CD4-positive, alpha-beta T cell (primary cell): ENCODE measurements around the gene SPINK6. TPM values are rescaled to one million over a fixed set of nuclear protein-coding genes. Genes with fewer than 3 reads are reported as not detected.

Experiments
- ATAC-seq: fragments of 200-7000 bp; cut with Tn5 transposase; one replicate; pipeline ENCODE4 v1.10.0; 2022; ENCODE audit warnings: mild to moderate bottlenecking; ENCODE audit not compliant: poor library complexity
- CTCF ChIA-PET: fragments of 350-600 bp; sonication (Branson Sonifier 250); formaldehyde crosslinking; loops from one replicate; lab custom pipeline; 2021; ENCODE audit warnings: antibody characterized with exemption, inconsistent platforms; lab: Charles Lee
- POLR2A ChIA-PET: fragments of 350-600 bp; sonication (Branson Sonifier 250); formaldehyde crosslinking; loops from one replicate; lab custom pipeline; 2021; ENCODE audit warnings: antibody characterized with exemption, inconsistent platforms; lab: Charles Lee
- DNase-seq, 14 experiments: peaks; one replicate each; pipeline ENCODE4 v3.0.0-alpha.2; 2013 to 2020; ENCODE audit warnings: mixed read lengths in 2 of 14
- H3K27ac ChIP-seq, 2 donors: one replicate each; pipeline versions ENCODE4 v1.5.1 to v1.7.0; 2013; ENCODE audit warnings: low read length in 2 of 2, low read depth in 1 of 2, mild to moderate bottlenecking in 1 of 2
- H3K27me3 ChIP-seq, 2 experiments: 1 replicate in 1 of 2; 2 replicates in 1 of 2; pipeline versions ENCODE4 v1.6.1 to v1.7.0; 2013; ENCODE audit warnings: low read length in 2 of 2, control low read depth in 1 of 2, mild to moderate bottlenecking in 1 of 2, moderate library complexity in 1 of 2; ENCODE audit not compliant: insufficient read depth in 2 of 2, control insufficient read depth in 1 of 2
- H3K36me3 ChIP-seq: one replicate; pipeline ENCODE4 v1.6.1; 2013; ENCODE audit warnings: low read length, control low read depth; ENCODE audit not compliant: insufficient read depth
- H3K4me1 ChIP-seq: one replicate; pipeline ENCODE4 v1.6.1; 2013; ENCODE audit warnings: low read length, control low read depth; ENCODE audit not compliant: insufficient read depth
- H3K4me3 ChIP-seq: one replicate; pipeline ENCODE4 v1.5.1; 2013; ENCODE audit warnings: mild to moderate bottlenecking, low read length, moderate library complexity
- H3K9me3 ChIP-seq, 2 experiments: 1 replicate in 1 of 2; 2 replicates in 1 of 2; pipeline versions ENCODE4 v1.6.1 to v1.7.0; 2013; ENCODE audit warnings: low read length in 2 of 2, mild to moderate bottlenecking in 2 of 2, control low read depth in 1 of 2, moderate library complexity in 1 of 2; ENCODE audit not compliant: control insufficient read depth in 1 of 2, insufficient read depth in 1 of 2
- H3K27ac Mint-ChIP-seq: one replicate; pipeline ENCODE4 v1.8.0; 2020; ENCODE audit warnings: mixed read lengths
- H3K27me3 Mint-ChIP-seq: one replicate; pipeline ENCODE4 v1.8.0; 2021; ENCODE audit warnings: mixed read lengths
- H3K36me3 Mint-ChIP-seq: one replicate; pipeline ENCODE4 v1.8.0; 2021; ENCODE audit warnings: low read depth, mixed read lengths
- H3K4me1 Mint-ChIP-seq: one replicate; pipeline ENCODE4 v1.8.0; 2021; ENCODE audit warnings: low read depth, mixed read lengths
- H3K4me3 Mint-ChIP-seq: one replicate; pipeline ENCODE4 v1.8.0; 2020; ENCODE audit warnings: mild to moderate bottlenecking, mixed read lengths
- H3K9me3 Mint-ChIP-seq: one replicate; pipeline ENCODE4 v1.8.0; 2020; ENCODE audit warnings: mixed read lengths
- intact Hi-C, 2 experiments: fragments of 100-400 bp; cut with DNase I in 1 of 2; cut with micrococcal nuclease in 1 of 2; formaldehyde crosslinking; loops; one replicate each; pipeline versions ENCODE4 v1.15.1 to v1.9.0; 2023 to 2025; cut with DNase I, micrococcal nuclease
- total RNA-seq, 174 experiments: library from RNA in 2 of 174; stranded (reverse) in 2 of 174; gene quantifications; one replicate each; pipeline ENCODE4 v1.2.3 and lab custom pipeline; 2021 to 2026
- TF ChIP-seq, protein P1 (sequence below): fragments of 200-600 bp; IDR thresholded peaks from one replicate; pipeline ENCODE4 v1.8.0; 2022; ENCODE audit warnings: antibody characterized with exemption, mild to moderate bottlenecking

SPINK6 gene
- total RNA-seq, 2 experiments from 2014 or later, result not detected

DNA sequence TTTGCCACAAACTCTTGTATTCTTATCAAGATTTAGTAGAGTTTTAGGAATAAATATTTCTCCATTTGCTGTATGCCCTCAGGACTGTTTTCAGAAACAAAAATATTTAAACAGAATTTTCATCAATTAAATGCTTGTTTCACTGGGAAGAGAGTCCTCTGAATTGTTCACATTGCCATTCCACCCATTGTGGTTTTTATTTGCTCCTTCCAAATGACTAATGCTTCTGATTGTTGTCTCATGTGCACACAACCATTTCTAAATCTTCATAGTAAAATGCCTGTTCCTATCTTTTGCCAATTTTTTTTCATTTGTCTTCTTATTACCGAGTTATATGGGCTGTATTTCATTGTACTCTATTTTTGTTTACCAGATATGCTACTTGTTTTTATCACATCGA lies 46.1 kb downstream of the SPINK6 start:
- no peak overlapping the region for H3K27ac Mint-ChIP-seq
- peaks cover 8% of the 10 kb centered on the region for H3K9me3 Mint-ChIP-seq
- ChIA-PET POLR2A (no interaction called here), CTCF (no interaction called here)
- H3K4me1 Mint-ChIP-seq, result no peaks in the 10 kb centered on the region
- DNase-seq, result no peak
- H3K4me3 Mint-ChIP-seq, result no peak overlapping the region
- ATAC-seq, result no peak
- Histone ChIP-seq H3K36me3 (no peaks in the 10 kb centered on the region), H3K9me3 (peaks cover 0 to 6% of the 10 kb centered on the region in 2 experiments), H3K4me3 (no peak overlapping the region), H3K27ac (no peak overlapping the region), H3K4me1 (no peaks in the 10 kb centered on the region), H3K27me3 (no peaks in the 10 kb centered on the region)
- H3K27me3 Mint-ChIP-seq, result peaks cover 8% of the 10 kb centered on the region
- no peaks in the 10 kb centered on the region for H3K36me3 Mint-ChIP-seq
- intact Hi-C loops, result no loop called here
- TF ChIP-seq, protein P1, sequence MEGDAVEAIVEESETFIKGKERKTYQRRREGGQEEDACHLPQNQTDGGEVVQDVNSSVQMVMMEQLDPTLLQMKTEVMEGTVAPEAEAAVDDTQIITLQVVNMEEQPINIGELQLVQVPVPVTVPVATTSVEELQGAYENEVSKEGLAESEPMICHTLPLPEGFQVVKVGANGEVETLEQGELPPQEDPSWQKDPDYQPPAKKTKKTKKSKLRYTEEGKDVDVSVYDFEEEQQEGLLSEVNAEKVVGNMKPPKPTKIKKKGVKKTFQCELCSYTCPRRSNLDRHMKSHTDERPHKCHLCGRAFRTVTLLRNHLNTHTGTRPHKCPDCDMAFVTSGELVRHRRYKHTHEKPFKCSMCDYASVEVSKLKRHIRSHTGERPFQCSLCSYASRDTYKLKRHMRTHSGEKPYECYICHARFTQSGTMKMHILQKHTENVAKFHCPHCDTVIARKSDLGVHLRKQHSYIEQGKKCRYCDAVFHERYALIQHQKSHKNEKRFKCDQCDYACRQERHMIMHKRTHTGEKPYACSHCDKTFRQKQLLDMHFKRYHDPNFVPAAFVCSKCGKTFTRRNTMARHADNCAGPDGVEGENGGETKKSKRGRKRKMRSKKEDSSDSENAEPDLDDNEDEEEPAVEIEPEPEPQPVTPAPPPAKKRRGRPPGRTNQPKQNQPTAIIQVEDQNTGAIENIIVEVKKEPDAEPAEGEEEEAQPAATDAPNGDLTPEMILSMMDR, result no peak

GRCh38 chr5:148255456-148255855 lies 52.6 kb downstream of the SPINK6 start:
- Histone ChIP-seq H3K27me3 (no peaks in the 10 kb centered on the region), H3K9me3 (peaks cover 4 to 19% of the 10 kb centered on the region in 2 experiments), H3K4me3 (no peak overlapping the region), H3K36me3 (no peaks in the 10 kb centered on the region), H3K4me1 (no peaks in the 10 kb centered on the region), H3K27ac (no peak overlapping the region)
- H3K4me1 Mint-ChIP-seq, result no peaks in the 10 kb centered on the region
- no peak for ATAC-seq
- DNase-seq, result no peak
- ChIA-PET CTCF (no interaction called here), POLR2A (no interaction called here)
- TF ChIP-seq, protein P1, result no peak
- peaks cover 8% of the 10 kb centered on the region for H3K27me3 Mint-ChIP-seq
- H3K9me3 Mint-ChIP-seq, result peaks cover 25% of the 10 kb centered on the region
- H3K36me3 Mint-ChIP-seq, result no peaks in the 10 kb centered on the region
- no peak overlapping the region for H3K27ac Mint-ChIP-seq
- H3K4me3 Mint-ChIP-seq, result no peak overlapping the region
- intact Hi-C loops, result no loop called here

DNA sequence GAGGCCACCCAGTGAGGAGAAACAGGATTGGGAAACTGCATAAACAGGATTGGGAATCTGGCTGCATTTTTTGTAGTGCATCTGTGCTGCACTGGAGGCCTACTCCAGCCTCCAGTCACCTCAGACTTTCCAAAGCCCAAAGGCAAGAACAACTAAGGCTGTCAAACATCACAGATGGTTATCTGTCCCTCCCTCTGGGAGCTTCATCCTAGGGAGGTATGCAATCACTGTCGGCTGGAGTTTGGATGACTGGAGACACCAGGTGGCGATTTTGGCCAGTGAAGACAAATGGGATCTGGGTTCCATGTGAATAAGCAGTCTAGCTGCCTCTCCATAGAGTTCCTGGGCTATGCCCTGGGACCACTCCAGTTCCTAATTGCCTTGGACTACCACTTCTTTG lies 56.4 kb downstream of the SPINK6 start:
- DNase-seq (no peak), ATAC-seq (no peak)
- intact Hi-C loops, result no loop called here
- H3K27ac Mint-ChIP-seq, result no peak overlapping the region
- no peaks in the 10 kb centered on the region for H3K4me1 ChIP-seq
- ChIA-PET CTCF (no interaction called here), POLR2A (no interaction called here)
- H3K27me3 Mint-ChIP-seq, result no peaks in the 10 kb centered on the region
- no peaks in the 10 kb centered on the region for H3K36me3 Mint-ChIP-seq
- H3K9me3 Mint-ChIP-seq, result peaks cover 17% of the 10 kb centered on the region
- TF ChIP-seq, protein P1, result no peak
- peaks cover 4 to 13% of the 10 kb centered on the region in 2 experiments for H3K9me3 ChIP-seq
- no peaks in the 10 kb centered on the region for H3K4me1 Mint-ChIP-seq
- H3K4me3 ChIP-seq, result no peak overlapping the region
- H3K4me3 Mint-ChIP-seq, result no peak overlapping the region
- H3K27me3 ChIP-seq, result no peaks in the 10 kb centered on the region
- no peak overlapping the region for H3K27ac ChIP-seq
- no peaks in the 10 kb centered on the region for H3K36me3 ChIP-seq
